Prostate gland (tissue), 2 donors: ENCODE measurements around the gene NPY.

Experiments
- POLR2A ChIP-seq: fragments of 450-650 bp; IDR thresholded peaks from one replicate; pipeline ENCODE4 v1.6.1; 2016; ENCODE audit warnings: antibody characterized with exemption, mild to moderate bottlenecking
- POLR2AphosphoS5 ChIP-seq: sonication (generic); formaldehyde crosslinking; IDR thresholded peaks from one replicate; pipeline ENCODE4 v1.6.1; 2017; ENCODE audit warnings: antibody characterized with exemption
- TF ChIP-seq, protein P1 (sequence below), 4 experiments: fragments of 200-600 bp in 2 of 4; fragments of 450-650 bp in 2 of 4; sonication (generic) in 2 of 4; IDR thresholded peaks; 1 replicate in 3 of 4; 2 replicates in 1 of 4; pipeline ENCODE4 v1.5.1; 2016 to 2019; ENCODE audit warnings: antibody characterized with exemption in 4 of 4, mild to moderate bottlenecking in 2 of 4, moderate library complexity in 2 of 4

DNA sequence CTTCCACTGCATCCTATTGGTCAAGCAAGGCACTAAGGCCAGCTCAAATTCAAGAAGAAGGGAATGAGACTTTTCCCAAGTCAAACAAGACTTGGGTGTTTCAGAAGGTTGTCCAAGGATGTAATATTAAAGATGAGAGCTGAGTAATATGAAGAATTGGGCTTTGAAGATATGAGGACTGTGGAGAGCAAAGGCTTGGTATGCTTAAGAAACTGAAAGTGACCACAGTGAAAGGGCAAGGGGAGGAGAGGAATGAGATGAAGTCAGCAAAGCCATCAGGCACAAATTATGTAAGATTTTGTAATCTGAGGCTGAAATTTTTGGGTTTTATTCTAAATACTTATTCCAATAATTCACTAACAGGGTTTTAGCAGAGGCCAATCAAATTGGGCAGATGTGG lies 38.6 kb upstream of the NPY start:
- TF ChIP-seq, protein P1, sequence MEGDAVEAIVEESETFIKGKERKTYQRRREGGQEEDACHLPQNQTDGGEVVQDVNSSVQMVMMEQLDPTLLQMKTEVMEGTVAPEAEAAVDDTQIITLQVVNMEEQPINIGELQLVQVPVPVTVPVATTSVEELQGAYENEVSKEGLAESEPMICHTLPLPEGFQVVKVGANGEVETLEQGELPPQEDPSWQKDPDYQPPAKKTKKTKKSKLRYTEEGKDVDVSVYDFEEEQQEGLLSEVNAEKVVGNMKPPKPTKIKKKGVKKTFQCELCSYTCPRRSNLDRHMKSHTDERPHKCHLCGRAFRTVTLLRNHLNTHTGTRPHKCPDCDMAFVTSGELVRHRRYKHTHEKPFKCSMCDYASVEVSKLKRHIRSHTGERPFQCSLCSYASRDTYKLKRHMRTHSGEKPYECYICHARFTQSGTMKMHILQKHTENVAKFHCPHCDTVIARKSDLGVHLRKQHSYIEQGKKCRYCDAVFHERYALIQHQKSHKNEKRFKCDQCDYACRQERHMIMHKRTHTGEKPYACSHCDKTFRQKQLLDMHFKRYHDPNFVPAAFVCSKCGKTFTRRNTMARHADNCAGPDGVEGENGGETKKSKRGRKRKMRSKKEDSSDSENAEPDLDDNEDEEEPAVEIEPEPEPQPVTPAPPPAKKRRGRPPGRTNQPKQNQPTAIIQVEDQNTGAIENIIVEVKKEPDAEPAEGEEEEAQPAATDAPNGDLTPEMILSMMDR (IDR thresholded peaks at IDR 0.05): no peak
- TF ChIP-seq POLR2AphosphoS5 (no peak), POLR2A (no peak)
